H1 (cell line): Measurements from ENCODE around the gene ASB3. TPM values are rescaled to one million over a fixed set of nuclear protein-coding genes. Genes with fewer than 3 reads are reported as not detected.

ENCODE experiments used
- CTCF ChIA-PET: fragments of 300-600 bp; sonication (Branson Sonifier 250); formaldehyde crosslinking; loops from one replicate; lab custom pipeline; 2021; ENCODE audit not compliant: partially characterized antibody; lab: Charles Lee
- POLR2A ChIA-PET: fragments of 300-600 bp; sonication (Branson Sonifier 250); formaldehyde crosslinking; loops from one replicate; lab custom pipeline; 2021; ENCODE audit warnings: inconsistent platforms; ENCODE audit not compliant: partially characterized antibody; lab: Charles Lee
- DNase-seq, 2 experiments: peaks; one replicate each; pipeline versions ENCODE4 v3.0.0 to v3.0.0-alpha.2; 2010 to 2022; ENCODE audit warnings: low spot score in 2 of 2, low read depth in 1 of 2, mixed read lengths in 1 of 2
- FAIRE-seq: peaks from 2 replicates; lab custom pipeline; 2011; peaks lifted over from hg19 to GRCh38; lab: Jason Lieb, UNC
- H2AFZ ChIP-seq: 2 replicates; pipeline ENCODE4 v1.8.1; 2012; ENCODE audit warnings: low read length, inconsistent platforms
- H2AK5ac ChIP-seq: 2 replicates; pipeline ENCODE4 v1.6.1; 2013; ENCODE audit warnings: low read depth, low read length
- H2BK120ac ChIP-seq: replicated peaks from 2 replicates; pipeline ENCODE3; 2013; ENCODE audit warnings: low read depth, low read length, inconsistent platforms
- H2BK12ac ChIP-seq: 2 replicates; pipeline ENCODE4 v1.6.1; 2013; ENCODE audit warnings: low read depth, low read length
- H2BK15ac ChIP-seq: 2 replicates; pipeline ENCODE4 v1.6.1; 2013; ENCODE audit warnings: low read length
- H2BK20ac ChIP-seq: 2 replicates; pipeline ENCODE4 v1.6.1; 2013; ENCODE audit warnings: low read length
- H2BK5ac ChIP-seq: 2 replicates; pipeline ENCODE4 v1.6.1; 2013; ENCODE audit warnings: low read depth, low read length
- H3K14ac ChIP-seq: 2 replicates; pipeline ENCODE4 v1.6.1; 2013; ENCODE audit warnings: inconsistent platforms; ENCODE audit not compliant: insufficient read length
- H3K18ac ChIP-seq: 2 replicates; pipeline ENCODE4 v1.6.1; 2013; ENCODE audit warnings: low read length; ENCODE audit errors: extremely low read depth
- H3K23ac ChIP-seq: 2 replicates; pipeline ENCODE4 v1.6.1; 2013; ENCODE audit warnings: inconsistent platforms; ENCODE audit not compliant: insufficient read length
- H3K23me2 ChIP-seq: 2 replicates; pipeline ENCODE4 v1.6.1; 2013; ENCODE audit warnings: low read depth, low read length
- H3K27ac ChIP-seq: 2 replicates; pipeline ENCODE4 v1.6.1; 2011; ENCODE audit warnings: low read depth, low read length, inconsistent platforms
- H3K27me3 ChIP-seq, 4 experiments: replicated peaks in 1 of 4; 1 replicate in 1 of 4; 2 replicates in 3 of 4; pipeline versions ENCODE4 v1.6.1 to v1.8.1; 2011 to 2013; ENCODE audit warnings: low read length in 3 of 4, mild to moderate bottlenecking in 3 of 4, inconsistent platforms in 2 of 4, mixed read lengths in 2 of 4, moderate library complexity in 1 of 4; ENCODE audit not compliant: control insufficient read depth in 3 of 4, insufficient read depth in 3 of 4; ENCODE audit errors: extremely low read depth in 1 of 4
- H3K36me3 ChIP-seq, 4 experiments: 2 replicates each; pipeline versions ENCODE4 v1.6.1 to v1.8.1; 2011 to 2013; ENCODE audit warnings: mild to moderate bottlenecking in 4 of 4, low read length in 3 of 4, moderate library complexity in 2 of 4, control low read depth in 1 of 4, inconsistent platforms in 1 of 4; ENCODE audit not compliant: insufficient read depth in 4 of 4, control insufficient read depth in 2 of 4
- H3K4ac ChIP-seq: replicated peaks from 2 replicates; pipeline ENCODE3; 2013; ENCODE audit warnings: low read length, low read depth, mixed read lengths, inconsistent platforms; ENCODE audit not compliant: insufficient read length
- H3K4me1 ChIP-seq, 4 experiments: replicated peaks in 1 of 4; 1 replicate in 1 of 4; 2 replicates in 3 of 4; pipeline versions ENCODE4 v1.6.1 to v1.8.1; 2011 to 2013; ENCODE audit warnings: low read length in 3 of 4, inconsistent platforms in 2 of 4, mixed read lengths in 1 of 4; ENCODE audit not compliant: insufficient read depth in 4 of 4, control insufficient read depth in 3 of 4
- H3K4me2 ChIP-seq, 2 experiments: 2 replicates each; pipeline versions ENCODE4 v1.6.1 to v1.8.1; 2011 to 2013; ENCODE audit warnings: low read depth in 2 of 2, low read length in 2 of 2, control low read depth in 1 of 2, inconsistent platforms in 1 of 2, mild to moderate bottlenecking in 1 of 2; ENCODE audit not compliant: insufficient read depth in 1 of 2
- H3K4me3 ChIP-seq, 4 experiments: fragments of 200-600, 300-600 bp in 1 of 4; sonication (generic), shearing (Covaris generic), sonication (Bioruptor Twin) in 1 of 4; 2 replicates each; pipeline versions ENCODE4 v1.5.1 to v1.8.1; 2011 to 2016; ENCODE audit warnings: low read length in 4 of 4, low read depth in 3 of 4, control low read depth in 2 of 4, inconsistent platforms in 2 of 4, mild to moderate bottlenecking in 2 of 4, mixed read lengths in 1 of 4, moderate library complexity in 1 of 4; ENCODE audit not compliant: insufficient read depth in 2 of 4; ENCODE audit errors: extremely low read depth in 1 of 4
- H3K56ac ChIP-seq: replicated peaks from 2 replicates; pipeline ENCODE3; 2013; ENCODE audit warnings: low read depth, mild to moderate bottlenecking, mixed read lengths, low read length, inconsistent platforms; ENCODE audit not compliant: insufficient read length
- H3K79me1 ChIP-seq: 2 replicates; pipeline ENCODE4 v1.6.1; 2013; ENCODE audit warnings: low read depth, low read length, control low read depth
- H3K79me2 ChIP-seq, 2 experiments: 2 replicates each; pipeline versions ENCODE4 v1.6.1 to v1.8.1; 2012 to 2013; ENCODE audit warnings: low read length in 2 of 2, mild to moderate bottlenecking in 2 of 2, inconsistent platforms in 1 of 2; ENCODE audit not compliant: insufficient read depth in 2 of 2, control insufficient read depth in 1 of 2
- H3K9ac ChIP-seq, 4 experiments: replicated peaks in 1 of 4; 1 replicate in 1 of 4; 2 replicates in 3 of 4; pipeline versions ENCODE4 v1.6.1 to v1.8.1; 2011 to 2013; ENCODE audit warnings: low read depth in 3 of 4, low read length in 3 of 4, control low read depth in 2 of 4, mild to moderate bottlenecking in 2 of 4, moderate library complexity in 2 of 4, inconsistent platforms in 1 of 4; ENCODE audit errors: extremely low read depth in 1 of 4
- H3K9me3 ChIP-seq, 2 experiments: 2 replicates each; pipeline versions ENCODE4 v1.6.1 to v1.8.1; 2012 to 2013; ENCODE audit warnings: mild to moderate bottlenecking in 2 of 2, moderate library complexity in 2 of 2, control low read depth in 1 of 2, inconsistent platforms in 1 of 2, low read depth in 1 of 2, low read length in 1 of 2, mixed read lengths in 1 of 2; ENCODE audit not compliant: insufficient read depth in 2 of 2
- H4K20me1 ChIP-seq, 2 experiments: replicated peaks in 1 of 2; 2 replicates each; pipeline versions ENCODE3 to v1.8.1; 2011 to 2013; ENCODE audit warnings: inconsistent platforms in 2 of 2, low read length in 2 of 2, mild to moderate bottlenecking in 1 of 2; ENCODE audit not compliant: insufficient read depth in 2 of 2, control insufficient read depth in 1 of 2
- H4K5ac ChIP-seq: 2 replicates; pipeline ENCODE4 v1.6.1; 2013; ENCODE audit warnings: low read length, low read depth, mixed read lengths, inconsistent platforms; ENCODE audit not compliant: insufficient read length
- H4K8ac ChIP-seq: 2 replicates; pipeline ENCODE4 v1.8.0; 2013; ENCODE audit warnings: mild to moderate bottlenecking, moderate library complexity, low read length, inconsistent platforms; ENCODE audit not compliant: insufficient read depth; ENCODE audit errors: extremely low read depth
- H4K91ac ChIP-seq: replicated peaks from 2 replicates; pipeline ENCODE3; 2013; ENCODE audit warnings: low read length, mixed read lengths, inconsistent platforms; ENCODE audit not compliant: insufficient read length
- CBX8 ChIP-seq: fragments of 300-800, 300-1000 bp; sonication (generic); IDR thresholded peaks from 2 replicates; pipeline ENCODE4 v1.7.1; 2016; ENCODE audit warnings: low read depth, low read length, borderline replicate concordance
- KDM5A ChIP-seq: fragments of 200-600 bp; IDR thresholded peaks from 2 replicates; pipeline ENCODE4 v1.7.1; 2012; ENCODE audit warnings: mild to moderate bottlenecking, low read length, inconsistent platforms, mixed read lengths
- PHF8 ChIP-seq: fragments of 200-600 bp; sonication (generic); conservative IDR thresholded peaks from 2 replicates; pipeline ENCODE4 v1.7.1; 2012; ENCODE audit warnings: low read depth, mild to moderate bottlenecking, inconsistent platforms, low read length, moderate library complexity
- polyA plus RNA-seq, 7 experiments: library from polyadenylated mRNA; depleted of rRNA in 3 of 7; stranded (reverse) in 5 of 7; unstranded in 2 of 7; fragments of >200 nt in 5 of 7; fragments of 200-250 nt in 2 of 7; gene quantifications; 1 replicate in 5 of 7; 2 replicates in 1 of 7; 4 replicates in 1 of 7; pipeline versions ENCODE4 v1.2.1 to v1.2.3, GENCODE V29; 2011 to 2013; ENCODE audit warnings: missing spikeins in 2 of 7, mixed read lengths in 2 of 7
- total RNA-seq: library from RNA; stranded (reverse); fragmentation: NEBNext Ultra II Directional; extraction: Animal tissue kit (Norgen Biotek cat#: 25700); gene quantifications from 2 replicates; pipeline ENCODE4 v1.2.1, GENCODE V29; 2021

The ASB3 gene
- total and polyA plus RNA-seq, 2 of the 8 experiments (the other 6 are each of a cell fraction or from before 2014, with no cell fraction given): 22.6 to 25.4 TPM

DNA sequence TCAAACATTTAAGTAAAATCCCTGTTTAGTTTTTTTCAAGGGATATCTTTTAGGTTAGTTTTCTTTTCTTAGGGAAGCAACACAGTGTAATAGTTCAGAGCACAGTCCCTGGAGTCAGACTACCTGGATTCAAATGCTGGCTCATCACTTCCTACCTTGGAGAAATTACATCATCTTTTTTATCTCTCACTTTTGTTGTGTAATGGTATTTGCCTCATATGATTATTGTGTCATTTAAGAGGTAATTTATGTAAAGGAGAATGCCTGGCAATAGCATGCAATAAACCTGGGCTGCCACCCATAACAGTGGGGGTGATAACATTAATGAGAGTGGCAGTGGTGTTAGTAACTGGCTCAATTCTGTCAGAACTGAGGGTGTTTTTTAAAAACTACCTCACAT is 26.4 kb upstream of the ASB3 start:
- Histone ChIP-seq H2BK5ac (no peak overlapping the region), H2AK5ac (no peak overlapping the region), H3K79me2 (no peaks in the 10 kb centered on the region), H4K5ac (no peak overlapping the region), H3K27ac (no peak overlapping the region), H3K23ac (no peak overlapping the region), H2BK20ac (no peak overlapping the region), H3K79me1 (no peaks in the 10 kb centered on the region), H3K4me1 (no peaks in the 10 kb centered on the region), H2BK12ac (no peak overlapping the region), H4K20me1 (no peaks in the 10 kb centered on the region), H3K18ac (no peak overlapping the region), H3K4ac (no peak overlapping the region), H2AFZ (no peak overlapping the region), H3K4me2 (no peak overlapping the region), H4K91ac (no peak overlapping the region), H3K4me3 (no peak overlapping the region), H2BK120ac (no peak overlapping the region), H2BK15ac (no peak overlapping the region), H3K14ac (no peak overlapping the region), H4K8ac (no peak overlapping the region), H3K27me3 (no peaks in the 10 kb centered on the region), H3K9me3 (no peaks in the 10 kb centered on the region), H3K9ac (no peak overlapping the region), H3K56ac (no peak overlapping the region), H3K36me3 (peaks cover 5 to 45% (median 6%) of the 10 kb centered on the region in 4 experiments; a peak in 7 of 8 replicates), H3K23me2 (no peaks in the 10 kb centered on the region)
- TF ChIP-seq KDM5A (no peak), PHF8 (no peak), CBX8 (no peak)
- DNase-seq (no peak), FAIRE-seq (no peak)
- POLR2A ChIA-PET: no interaction called here
- CTCF ChIA-PET: no interaction called here
